ACC112 (cell line): ENCODE results near the gene MET.
"Not testable (repeated sequence)": the region's sequence is repeated elsewhere in the genome, so short reads cannot be mapped to it uniquely, and the experiment has no call there.

Source experiments
- H2AFZ ChIP-seq: fragments of 200-600 bp; sonication (generic); one replicate; pipeline ENCODE4 v1.6.0; 2017; ENCODE audit warnings: antibody characterized with exemption, low read length; ENCODE audit not compliant: unreplicated experiment
- H3K27ac ChIP-seq: fragments of 200-600 bp; sonication (generic); 2 replicates; pipeline ENCODE4 v1.5.1; 2014; ENCODE audit warnings: low read depth, mild to moderate bottlenecking, antibody characterized with exemption, low read length, moderate library complexity
- H3K27me3 ChIP-seq: fragments of 200-600 bp; sonication (generic); 2 replicates; pipeline ENCODE4 v1.6.1; 2014; ENCODE audit warnings: mild to moderate bottlenecking, antibody characterized with exemption, low read length, moderate library complexity, mixed read lengths; ENCODE audit not compliant: insufficient read depth
- H3K36me3 ChIP-seq: fragments of 200-600 bp; sonication (generic); 2 replicates; pipeline ENCODE4 v1.6.1; 2016; ENCODE audit warnings: mild to moderate bottlenecking, antibody characterized with exemption, low read length, moderate library complexity, mixed read lengths; ENCODE audit not compliant: insufficient read depth
- H3K4me1 ChIP-seq: fragments of 200-600 bp; sonication (generic); one replicate; pipeline ENCODE4 v1.6.1; 2016; ENCODE audit warnings: low read length, mixed read lengths; ENCODE audit not compliant: insufficient read depth, unreplicated experiment, control insufficient read depth
- H3K4me3 ChIP-seq: fragments of 200-600 bp; sonication (generic); 2 replicates; pipeline ENCODE4 v1.5.1; 2014; ENCODE audit warnings: mild to moderate bottlenecking, low read depth, low read length
- H3K79me2 ChIP-seq: fragments of 200-600 bp; sonication (generic); one replicate; pipeline ENCODE4 v1.6.0; 2016; ENCODE audit warnings: low read length; ENCODE audit not compliant: control insufficient read depth, unreplicated experiment, insufficient read depth

Gene MET

GRCh38 chr7:116751070-116751469 is 79.1 kb downstream of the MET start:
- H3K36me3 ChIP-seq, H2AFZ ChIP-seq, H3K27me3 ChIP-seq: not testable (repeated sequence)

GRCh38 chr7:116752305-116753074 is 80.5 kb downstream of the MET start:
- Histone ChIP-seq H3K4me3 (no peak overlapping the region), H3K36me3 (no peaks in the 10 kb centered on the region; the same call in 1 of the 2 replicates), H3K27me3 (no peaks in the 10 kb centered on the region), H2AFZ (no peak overlapping the region), H3K4me1 (no peaks in the 10 kb centered on the region), H3K27ac (no peak overlapping the region), H3K79me2 (no peaks in the 10 kb centered on the region)

More at GRCh38 chr7:116751070-116751469, 79.1 kb downstream of the MET start:
- not testable (repeated sequence) for H3K27ac ChIP-seq, H3K4me1 ChIP-seq, H3K4me3 ChIP-seq, H3K79me2 ChIP-seq

DNA sequence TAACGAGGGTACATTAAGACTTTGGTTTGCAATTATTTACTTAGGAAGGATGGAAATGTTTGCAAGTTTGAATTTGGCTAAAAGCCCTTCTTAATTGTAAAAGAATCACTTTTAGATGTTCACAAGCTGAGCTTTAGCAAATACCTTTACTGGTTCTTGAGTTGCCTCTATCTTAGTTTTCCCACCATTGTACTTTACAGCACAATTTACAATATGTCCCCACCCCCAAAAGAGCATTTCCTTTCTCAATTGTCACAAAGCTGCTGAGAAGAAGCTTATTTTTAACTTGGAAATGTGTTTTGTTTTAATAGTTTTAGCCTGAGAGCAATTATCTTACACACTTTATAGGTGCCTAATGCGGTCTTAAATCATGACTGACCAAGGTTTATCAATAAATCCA is 81.1 kb downstream of the MET start:
- Histone ChIP-seq H3K79me2 (no peaks in the 10 kb centered on the region), H3K4me3 (no peak overlapping the region), H3K4me1 (no peaks in the 10 kb centered on the region), H2AFZ (no peak overlapping the region), H3K27me3 (no peaks in the 10 kb centered on the region), H3K27ac (no peak overlapping the region), H3K36me3 (peaks cover 3% of the 10 kb centered on the region; the same call in 1 of the 2 replicates)

- H3K79me2 ChIP-seq, result no peaks in the 10 kb centered on the region
These were observed 82.2 kb downstream of the MET start for GRCh38 chr7:116754186-116754585.

GRCh38 chr7:116757283-116757682 is 85.3 kb downstream of the MET start:
- Histone ChIP-seq H3K36me3 (peaks cover 18% of the 10 kb centered on the region), H3K4me3 (no peak overlapping the region), H3K79me2 (no peaks in the 10 kb centered on the region), H3K27me3 (no peaks in the 10 kb centered on the region), H2AFZ (no peak overlapping the region), H3K4me1 (no peaks in the 10 kb centered on the region), H3K27ac (no peak overlapping the region)

More at GRCh38 chr7:116754186-116754585, 82.2 kb downstream of the MET start:
- Histone ChIP-seq H2AFZ (no peak overlapping the region), H3K36me3 (peaks cover 13% of the 10 kb centered on the region), H3K27ac (no peak overlapping the region), H3K4me1 (no peaks in the 10 kb centered on the region), H3K27me3 (no peaks in the 10 kb centered on the region), H3K4me3 (no peak overlapping the region)

DNA sequence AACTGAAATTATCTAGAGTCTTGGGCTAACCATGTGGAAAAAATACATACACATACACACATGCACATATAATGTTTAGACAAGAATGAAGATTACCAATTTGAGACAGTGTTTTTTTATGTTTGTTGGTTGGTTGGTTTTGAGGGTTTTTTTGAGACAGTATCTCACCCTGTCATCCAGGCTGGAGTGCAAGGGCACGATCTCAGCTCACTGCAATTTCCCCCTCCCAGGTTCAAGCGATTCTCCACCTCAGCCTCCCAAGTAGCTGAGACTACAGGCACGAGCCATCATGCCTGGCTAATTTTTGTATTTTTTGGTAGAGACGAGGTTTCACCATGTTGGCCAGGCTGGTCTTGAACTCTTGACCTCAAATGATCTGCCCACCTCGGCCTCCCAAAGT is 87.6 kb downstream of the MET start:
- H2AFZ ChIP-seq, H3K27ac ChIP-seq, H3K27me3 ChIP-seq, H3K79me2 ChIP-seq, H3K4me3 ChIP-seq, H3K4me1 ChIP-seq: not testable (repeated sequence)
- peaks cover 27% of the 10 kb centered on the region for H3K36me3 ChIP-seq

GRCh38 chr7:116762971-116763370 is 91.0 kb downstream of the MET start:
- H3K4me1 ChIP-seq, result no peaks in the 10 kb centered on the region
- H3K27ac ChIP-seq, result no peak overlapping the region
- peaks cover 25% of the 10 kb centered on the region for H3K36me3 ChIP-seq
- H3K79me2 ChIP-seq, result no peaks in the 10 kb centered on the region
- no peak overlapping the region for H2AFZ ChIP-seq
- no peaks in the 10 kb centered on the region for H3K27me3 ChIP-seq
- H3K4me3 ChIP-seq, result no peak overlapping the region

DNA sequence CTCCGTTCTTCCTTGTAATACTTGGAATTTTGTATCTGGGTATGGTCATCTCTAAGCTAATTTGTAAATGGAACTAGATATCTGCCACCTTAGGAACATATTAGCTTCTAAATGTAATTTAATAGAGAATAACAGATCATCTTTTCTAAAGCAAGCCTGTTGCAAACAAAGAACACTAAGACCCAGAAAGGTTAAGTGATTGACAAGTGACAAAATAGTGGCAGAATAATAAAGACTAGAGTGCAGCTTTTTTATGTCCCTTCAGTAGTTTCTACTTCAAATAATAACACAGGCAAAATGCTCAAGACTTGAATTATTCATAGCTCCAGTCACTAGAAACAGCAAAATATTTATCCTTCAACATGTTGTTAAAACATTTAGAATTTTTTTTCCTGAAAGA is 91.7 kb downstream of the MET start:
- Histone ChIP-seq H3K4me3 (no peak overlapping the region), H2AFZ (no peak overlapping the region), H3K36me3 (peaks cover 19% of the 10 kb centered on the region), H3K27me3 (no peaks in the 10 kb centered on the region), H3K27ac (no peak overlapping the region), H3K79me2 (no peaks in the 10 kb centered on the region), H3K4me1 (no peaks in the 10 kb centered on the region)

DNA sequence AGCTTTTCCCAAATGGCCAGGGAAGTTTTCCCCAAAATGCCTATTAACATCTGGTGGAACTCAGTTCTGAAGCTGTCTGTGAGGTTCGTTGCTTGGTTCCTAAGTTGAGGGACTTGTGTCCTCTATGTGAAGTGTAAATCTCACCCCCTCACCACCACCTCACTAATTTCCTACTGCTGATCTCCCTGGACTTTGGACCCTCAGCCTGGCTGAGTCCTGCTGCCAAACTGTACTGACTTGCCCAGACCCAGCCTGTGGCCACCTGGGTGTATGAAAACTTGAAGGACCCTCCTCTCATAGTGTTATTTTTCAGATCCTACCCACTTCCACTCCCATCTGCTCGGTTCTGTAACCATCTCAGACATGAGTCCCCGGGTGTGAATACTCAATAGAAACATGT is 94.9 kb downstream of the MET start:
- Histone ChIP-seq H3K36me3 (peaks cover 17% of the 10 kb centered on the region), H3K27ac (no peak overlapping the region), H3K79me2 (no peaks in the 10 kb centered on the region), H3K4me3 (no peak overlapping the region), H3K27me3 (no peaks in the 10 kb centered on the region), H3K4me1 (peaks cover 15% of the 10 kb centered on the region), H2AFZ (no peak overlapping the region)

- H3K27me3 ChIP-seq, result no peaks in the 10 kb centered on the region
- H3K4me1 ChIP-seq, result peaks cover 38% of the 10 kb centered on the region
- H3K4me3 ChIP-seq, result no peak overlapping the region
- no peak overlapping the region for H3K27ac ChIP-seq
- no peak overlapping the region for H2AFZ ChIP-seq
- H3K79me2 ChIP-seq, result no peaks in the 10 kb centered on the region
- peaks cover 17% of the 10 kb centered on the region for H3K36me3 ChIP-seq
These were observed 97.5 kb downstream of the MET start for GRCh38 chr7:116769546-116769945.

DNA sequence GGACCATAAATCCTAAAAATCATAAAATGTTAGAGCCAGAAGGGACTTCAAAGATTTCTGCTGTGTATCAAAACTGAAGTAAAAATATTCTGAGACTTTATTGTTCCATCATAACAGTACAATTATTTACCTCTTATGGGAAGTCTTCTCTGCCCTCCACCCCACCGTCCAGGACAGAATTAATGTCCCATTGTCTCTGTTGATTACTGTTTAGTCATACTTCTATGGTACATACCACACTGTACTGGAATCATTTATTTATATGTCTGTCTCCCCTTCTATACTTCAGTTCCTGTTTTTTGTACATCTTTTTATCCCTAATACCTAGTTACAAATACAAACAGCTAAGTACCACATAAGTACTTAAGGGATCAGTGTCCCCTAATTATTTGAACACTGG is 98.9 kb downstream of the MET start:
- peaks cover 17% of the 10 kb centered on the region for H3K36me3 ChIP-seq
- no peak overlapping the region for H3K4me3 ChIP-seq
- peak overlapping the region; percentile 97 for H3K27ac ChIP-seq
- H3K4me1 ChIP-seq, result peaks cover 42% of the 10 kb centered on the region
- no peaks in the 10 kb centered on the region for H3K79me2 ChIP-seq
- H2AFZ ChIP-seq, result no peak overlapping the region
- no peaks in the 10 kb centered on the region for H3K27me3 ChIP-seq
